ENCODE data around the gene GHRHR. TPM values are rescaled to one million over a fixed set of nuclear protein-coding genes. Genes with fewer than 3 reads are reported as not detected.

Gene GHRHR
- total and polyA plus RNA-seq, 9 of the 15 experiments (the other 6 are each of a cell fraction or from before 2014, with no cell fraction given) = not detected

DNA sequence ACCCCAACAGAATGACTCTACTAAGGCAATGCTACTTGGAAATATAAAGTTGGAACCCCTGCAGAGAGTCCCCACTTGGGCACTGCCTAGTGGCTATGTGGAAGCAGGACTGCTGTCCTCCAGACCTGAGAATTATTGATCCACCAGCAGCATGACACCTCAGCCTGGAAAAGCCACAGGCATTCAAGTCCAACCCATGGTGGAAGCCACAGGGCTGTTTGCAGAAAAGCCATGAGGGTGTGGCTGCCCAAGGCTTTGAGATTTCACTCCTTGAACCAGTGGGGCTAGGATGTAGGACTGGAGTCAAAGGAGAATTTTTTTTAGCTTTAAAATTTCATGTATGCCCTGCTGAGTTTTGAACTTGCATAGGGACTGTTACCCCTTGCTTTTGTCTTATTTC is 13.6 kb upstream of the GHRHR start:
- DNase-seq (ENCODE audit: extremely low read depth in 1 of 4, low spot score in 3 of 4) (no peak), FAIRE-seq (no peak), ATAC-seq (no peak)
- no peaks in the 10 kb centered on the region for H3K4me1 ChIP-seq (replicated peaks in 1 of 2; ENCODE audit: control insufficient read depth in 2 of 2, insufficient read depth in 2 of 2, low read length in 2 of 2)
- in situ Hi-C loops (cut with MboI) (no loop called here), intact Hi-C loops (cut with micrococcal nuclease) (no loop called here)
- H3K9me1 ChIP-seq (ENCODE audit: control insufficient read depth, insufficient read depth, low read length) = no peaks in the 10 kb centered on the region
- no peaks in the 10 kb centered on the region for H3K79me2 ChIP-seq (ENCODE audit: control insufficient read depth, insufficient read depth, low read length)
- POLR2A ChIA-PET = interaction anchor here (1.2 kb wide), 1 partner anchor 13 kb away, joined by 3 read pairs; the partner anchor contains the start of gene GHRHR
- H2AFZ ChIP-seq (ENCODE audit: low read depth, low read length) = no peak overlapping the region
- CTCF ChIA-PET (ENCODE audit: low intra/inter-chr PET ratio) = no interaction called here
- no peak for TF ChIP-seq GATAD2A (IDR thresholded peaks at IDR 0.05)
- H3K27me3 ChIP-seq (ENCODE audit: control insufficient read depth in 2 of 2, insufficient read depth in 2 of 2, low read length in 2 of 2) = peaks cover 0 to 6% of the 10 kb centered on the region in 2 experiments; a peak in 2 of 5 replicates
- H3K4me2 ChIP-seq (ENCODE audit: insufficient read depth, low read length) = no peak overlapping the region
- H3K36me3 ChIP-seq (ENCODE audit: control insufficient read depth, insufficient read depth, low read length) = no peaks in the 10 kb centered on the region
- no TSS peak for BruUV-seq (replicated peaks)
- no peak overlapping the region for H3K9ac ChIP-seq (ENCODE audit: insufficient read depth in 1 of 2, low read depth in 2 of 2, low read length in 2 of 2)
- H3K4me3 ChIP-seq = no peak overlapping the region
- peaks cover 3% of the 10 kb centered on the region; the same call in 1 of the 2 replicates for H3K9me3 ChIP-seq (replicated peaks; ENCODE audit: control insufficient read depth, insufficient read depth, low read depth, low read length)
- H4K20me1 ChIP-seq (replicated peaks; ENCODE audit: control insufficient read depth, insufficient read depth, low read length) = no peaks in the 10 kb centered on the region
- H3K27ac ChIP-seq (ENCODE audit: extremely low read depth, low read depth, low read length) = no peak overlapping the region

DNA sequence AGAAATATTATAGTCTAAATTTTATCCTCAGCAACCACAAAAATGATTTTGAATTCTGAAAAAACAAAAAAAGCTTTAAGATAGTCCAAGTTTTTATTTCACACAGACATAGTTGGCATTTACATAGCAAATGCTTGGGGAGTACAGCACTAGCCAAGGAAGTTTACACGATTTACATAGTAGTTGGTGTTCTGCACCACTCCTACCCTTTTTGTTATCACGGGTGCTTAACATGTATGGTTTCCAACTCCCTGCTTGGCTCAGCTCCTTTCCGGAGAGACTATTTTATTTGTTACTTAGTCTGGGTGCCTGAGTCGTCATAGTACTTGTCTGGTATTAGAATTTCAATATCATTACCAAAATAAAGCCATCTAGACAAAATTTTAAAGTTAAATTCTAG is 8.8 kb upstream of the GHRHR start:
- ATAC-seq = no peak
- intact Hi-C loops (cut with micrococcal nuclease) (no loop called here), in situ Hi-C loops (cut with MboI) (no loop called here)
- no peaks in the 10 kb centered on the region for H3K79me2 ChIP-seq (ENCODE audit: control insufficient read depth, insufficient read depth, low read length)
- WGBS (ENCODE audit: insufficient coverage, low coverage, missing lambda C conversion rate) = 3% methylated on average over 4 of the region's 4 CpGs
- H3K4me2 ChIP-seq (ENCODE audit: insufficient read depth, low read length) = no peak overlapping the region
- ChIA-PET POLR2A (interaction anchor here (0.5 kb wide), 1 partner anchor 20 kb away, joined by 3 read pairs; no protein-coding TSS in a partner anchor), CTCF (ENCODE audit: low intra/inter-chr PET ratio) (no interaction called here)
- no TSS peak for BruUV-seq (replicated peaks)
- no peak overlapping the region for H3K27ac ChIP-seq (ENCODE audit: extremely low read depth, low read depth, low read length)
- no peaks in the 10 kb centered on the region for H3K36me3 ChIP-seq (ENCODE audit: control insufficient read depth, insufficient read depth, low read length)
- no peaks in the 10 kb centered on the region; a peak in 2 of 5 replicates for H3K27me3 ChIP-seq (ENCODE audit: control insufficient read depth in 2 of 2, insufficient read depth in 2 of 2, low read length in 2 of 2)
- H3K9me3 ChIP-seq (replicated peaks; ENCODE audit: control insufficient read depth, insufficient read depth, low read depth, low read length) = peaks cover 4% of the 10 kb centered on the region; the same call in 1 of the 2 replicates
- no peak for FAIRE-seq
- no peak for DNase-seq (ENCODE audit: extremely low read depth in 1 of 4, low spot score in 3 of 4)
- H3K9me1 ChIP-seq (ENCODE audit: control insufficient read depth, insufficient read depth, low read length) = no peaks in the 10 kb centered on the region
- H3K4me1 ChIP-seq (replicated peaks in 1 of 2; ENCODE audit: control insufficient read depth in 2 of 2, insufficient read depth in 2 of 2, low read length in 2 of 2) = no peaks in the 10 kb centered on the region
- H2AFZ ChIP-seq (ENCODE audit: low read depth, low read length) = no peak overlapping the region
- H3K4me3 ChIP-seq = no peak overlapping the region
- H3K9ac ChIP-seq (ENCODE audit: insufficient read depth in 1 of 2, low read depth in 2 of 2, low read length in 2 of 2) = no peak overlapping the region
- no peaks in the 10 kb centered on the region for H4K20me1 ChIP-seq (replicated peaks; ENCODE audit: control insufficient read depth, insufficient read depth, low read length)
- TF ChIP-seq FOXA1 (IDR thresholded peaks at IDR 0.05; ENCODE audit: borderline replicate concordance) (no peak), HDAC6 (IDR thresholded peaks at IDR 0.05; ENCODE audit: low read depth, low read length) (no peak), RFX1 (IDR thresholded peaks at IDR 0.05) (no peak)
- TF ChIP-seq, protein P1, sequence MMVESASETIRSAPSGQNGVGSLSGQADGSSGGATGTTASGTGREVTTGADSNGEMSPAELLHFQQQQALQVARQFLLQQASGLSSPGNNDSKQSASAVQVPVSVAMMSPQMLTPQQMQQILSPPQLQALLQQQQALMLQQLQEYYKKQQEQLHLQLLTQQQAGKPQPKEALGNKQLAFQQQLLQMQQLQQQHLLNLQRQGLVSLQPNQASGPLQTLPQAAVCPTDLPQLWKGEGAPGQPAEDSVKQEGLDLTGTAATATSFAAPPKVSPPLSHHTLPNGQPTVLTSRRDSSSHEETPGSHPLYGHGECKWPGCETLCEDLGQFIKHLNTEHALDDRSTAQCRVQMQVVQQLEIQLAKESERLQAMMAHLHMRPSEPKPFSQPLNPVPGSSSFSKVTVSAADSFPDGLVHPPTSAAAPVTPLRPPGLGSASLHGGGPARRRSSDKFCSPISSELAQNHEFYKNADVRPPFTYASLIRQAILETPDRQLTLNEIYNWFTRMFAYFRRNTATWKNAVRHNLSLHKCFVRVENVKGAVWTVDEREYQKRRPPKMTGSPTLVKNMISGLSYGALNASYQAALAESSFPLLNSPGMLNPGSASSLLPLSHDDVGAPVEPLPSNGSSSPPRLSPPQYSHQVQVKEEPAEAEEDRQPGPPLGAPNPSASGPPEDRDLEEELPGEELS (CRISPR knock-in tag; IDR thresholded peaks at IDR 0.05; ENCODE audit: borderline replicate concordance) = no peak

All from K562 (cell line).